ENCODE measurements around the gene KAT2A. TPM values are rescaled to one million over a fixed set of nuclear protein-coding genes. Genes with fewer than 3 reads are reported as not detected.

The KAT2A gene
- total RNA-seq, 1 experiment from 2014 or later: 41.2 TPM

DNA sequence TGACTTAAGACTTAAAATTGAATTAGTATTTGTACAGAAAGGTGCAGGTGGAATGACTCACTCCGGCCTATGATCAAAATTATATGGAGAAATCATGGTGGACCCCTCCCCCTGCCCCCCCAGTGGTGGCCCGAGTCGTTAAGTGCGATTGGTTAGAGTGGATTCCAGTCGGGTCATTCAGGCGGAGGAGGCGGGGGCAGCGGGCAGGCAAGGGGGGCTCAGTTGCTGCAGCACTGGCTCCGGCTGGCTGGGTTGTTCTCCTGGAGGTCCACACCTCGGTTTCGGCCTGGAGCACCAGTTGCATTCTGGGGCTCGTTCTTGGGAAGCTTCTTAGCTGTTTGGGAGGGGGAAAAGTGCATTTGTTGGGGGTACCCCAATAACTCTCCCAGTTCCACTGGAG lies 4.4 kb upstream of the KAT2A start:
- Histone ChIP-seq H3K9ac (ENCODE audit: low read length) (no peak overlapping the region), H3K9me3 (ENCODE audit: control insufficient read depth in 1 of 2, insufficient read depth in 1 of 2, low read depth in 1 of 2, low read length in 2 of 2) (no peaks in the 10 kb centered on the region), H4K20me1 (ENCODE audit: insufficient read depth) (no peaks in the 10 kb centered on the region), H3K27me3 (ENCODE audit: insufficient read depth, low read length) (no peaks in the 10 kb centered on the region), H3K79me2 (ENCODE audit: insufficient read depth, low read length) (peaks cover 5% of the 10 kb centered on the region; the same call in 1 of the 2 replicates), H3K4me2 (ENCODE audit: low read length) (no peak overlapping the region), H3K27ac (ENCODE audit: low read depth, low read length) (no peak overlapping the region), H3K4me1 (ENCODE audit: control insufficient read depth in 1 of 2, insufficient read depth in 2 of 2, low read length in 2 of 2) (peaks cover 0 to 5% of the 10 kb centered on the region in 2 experiments; a peak in 2 of 4 replicates), H3K9me2 (ENCODE audit: insufficient read depth) (no peaks in the 10 kb centered on the region), H2AFZ (ENCODE audit: low read depth, low read length, poor library complexity, severe bottlenecking) (no peak overlapping the region), H3K36me3 (ENCODE audit: control insufficient read depth in 1 of 2, insufficient read depth in 2 of 2, low read length in 2 of 2) (peaks cover 29 to 45% of the 10 kb centered on the region in 2 experiments; a peak in 3 of 4 replicates), H3K4me3 (replicated peaks in 1 of 2; ENCODE audit: low read depth in 1 of 2, low read length in 2 of 2) (no peak overlapping the region)
- no peak for ATAC-seq
- POLR2A ChIA-PET: no interaction called here
- intact Hi-C loops (cut with micrococcal nuclease): no loop called here
- no TSS peak for BruUV-seq (replicated peaks)
- CTCF ChIA-PET: no interaction called here
- TF ChIP-seq EZH2phosphoT487 (IDR thresholded peaks at IDR 0.05; ENCODE audit: borderline replicate concordance): no peak
- no peak for TF ChIP-seq POLR2AphosphoS5 (IDR thresholded peaks at IDR 0.05; ENCODE audit: low read depth, low read length)
- TF ChIP-seq YY1 (IDR thresholded peaks at IDR 0.05; ENCODE audit: extremely low read depth, insufficient replicate concordance, low read depth, low read length): no peak
- TF ChIP-seq EZH2 (IDR thresholded peaks at IDR 0.05): no peak
- TF ChIP-seq, protein P1, sequence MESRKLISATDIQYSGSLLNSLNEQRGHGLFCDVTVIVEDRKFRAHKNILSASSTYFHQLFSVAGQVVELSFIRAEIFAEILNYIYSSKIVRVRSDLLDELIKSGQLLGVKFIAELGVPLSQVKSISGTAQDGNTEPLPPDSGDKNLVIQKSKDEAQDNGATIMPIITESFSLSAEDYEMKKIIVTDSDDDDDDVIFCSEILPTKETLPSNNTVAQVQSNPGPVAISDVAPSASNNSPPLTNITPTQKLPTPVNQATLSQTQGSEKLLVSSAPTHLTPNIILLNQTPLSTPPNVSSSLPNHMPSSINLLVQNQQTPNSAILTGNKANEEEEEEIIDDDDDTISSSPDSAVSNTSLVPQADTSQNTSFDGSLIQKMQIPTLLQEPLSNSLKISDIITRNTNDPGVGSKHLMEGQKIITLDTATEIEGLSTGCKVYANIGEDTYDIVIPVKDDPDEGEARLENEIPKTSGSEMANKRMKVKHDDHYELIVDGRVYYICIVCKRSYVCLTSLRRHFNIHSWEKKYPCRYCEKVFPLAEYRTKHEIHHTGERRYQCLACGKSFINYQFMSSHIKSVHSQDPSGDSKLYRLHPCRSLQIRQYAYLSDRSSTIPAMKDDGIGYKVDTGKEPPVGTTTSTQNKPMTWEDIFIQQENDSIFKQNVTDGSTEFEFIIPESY (IDR thresholded peaks at IDR 0.05; ENCODE audit: extremely low read depth, insufficient replicate concordance, low read length): no peak
- TF ChIP-seq CBX3 (IDR thresholded peaks at IDR 0.05; ENCODE audit: low read depth): no peak
- no peak for TF ChIP-seq CEBPB (IDR thresholded peaks at IDR 0.05; ENCODE audit: low read depth)
- TF ChIP-seq, protein P2, sequence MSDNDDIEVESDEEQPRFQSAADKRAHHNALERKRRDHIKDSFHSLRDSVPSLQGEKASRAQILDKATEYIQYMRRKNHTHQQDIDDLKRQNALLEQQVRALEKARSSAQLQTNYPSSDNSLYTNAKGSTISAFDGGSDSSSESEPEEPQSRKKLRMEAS (IDR thresholded peaks at IDR 0.05): no peak
- TF ChIP-seq, protein P3, sequence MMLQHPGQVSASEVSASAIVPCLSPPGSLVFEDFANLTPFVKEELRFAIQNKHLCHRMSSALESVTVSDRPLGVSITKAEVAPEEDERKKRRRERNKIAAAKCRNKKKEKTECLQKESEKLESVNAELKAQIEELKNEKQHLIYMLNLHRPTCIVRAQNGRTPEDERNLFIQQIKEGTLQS (IDR thresholded peaks at IDR 0.05): no peak
- TF ChIP-seq TCF7L2 (IDR thresholded peaks at IDR 0.05; ENCODE audit: borderline replicate concordance, extremely low read depth, insufficient read depth, insufficient read length): no peak
- no peak for TF ChIP-seq EGR1 (IDR thresholded peaks at IDR 0.05; ENCODE audit: low read depth)
- TF ChIP-seq SIN3A (IDR thresholded peaks at IDR 0.05; ENCODE audit: low read depth): no peak
- no peak for TF ChIP-seq FOSL1 (IDR thresholded peaks at IDR 0.05; ENCODE audit: low read depth)
- TF ChIP-seq ZFX (IDR thresholded peaks at IDR 0.05): no peak
- TF ChIP-seq, protein P4, sequence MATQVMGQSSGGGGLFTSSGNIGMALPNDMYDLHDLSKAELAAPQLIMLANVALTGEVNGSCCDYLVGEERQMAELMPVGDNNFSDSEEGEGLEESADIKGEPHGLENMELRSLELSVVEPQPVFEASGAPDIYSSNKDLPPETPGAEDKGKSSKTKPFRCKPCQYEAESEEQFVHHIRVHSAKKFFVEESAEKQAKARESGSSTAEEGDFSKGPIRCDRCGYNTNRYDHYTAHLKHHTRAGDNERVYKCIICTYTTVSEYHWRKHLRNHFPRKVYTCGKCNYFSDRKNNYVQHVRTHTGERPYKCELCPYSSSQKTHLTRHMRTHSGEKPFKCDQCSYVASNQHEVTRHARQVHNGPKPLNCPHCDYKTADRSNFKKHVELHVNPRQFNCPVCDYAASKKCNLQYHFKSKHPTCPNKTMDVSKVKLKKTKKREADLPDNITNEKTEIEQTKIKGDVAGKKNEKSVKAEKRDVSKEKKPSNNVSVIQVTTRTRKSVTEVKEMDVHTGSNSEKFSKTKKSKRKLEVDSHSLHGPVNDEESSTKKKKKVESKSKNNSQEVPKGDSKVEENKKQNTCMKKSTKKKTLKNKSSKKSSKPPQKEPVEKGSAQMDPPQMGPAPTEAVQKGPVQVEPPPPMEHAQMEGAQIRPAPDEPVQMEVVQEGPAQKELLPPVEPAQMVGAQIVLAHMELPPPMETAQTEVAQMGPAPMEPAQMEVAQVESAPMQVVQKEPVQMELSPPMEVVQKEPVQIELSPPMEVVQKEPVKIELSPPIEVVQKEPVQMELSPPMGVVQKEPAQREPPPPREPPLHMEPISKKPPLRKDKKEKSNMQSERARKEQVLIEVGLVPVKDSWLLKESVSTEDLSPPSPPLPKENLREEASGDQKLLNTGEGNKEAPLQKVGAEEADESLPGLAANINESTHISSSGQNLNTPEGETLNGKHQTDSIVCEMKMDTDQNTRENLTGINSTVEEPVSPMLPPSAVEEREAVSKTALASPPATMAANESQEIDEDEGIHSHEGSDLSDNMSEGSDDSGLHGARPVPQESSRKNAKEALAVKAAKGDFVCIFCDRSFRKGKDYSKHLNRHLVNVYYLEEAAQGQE (IDR thresholded peaks at IDR 0.05; ENCODE audit: low read depth): no peak
- no peak for TF ChIP-seq JUND (IDR thresholded peaks at IDR 0.05)
- TF ChIP-seq CTCF (IDR thresholded peaks at IDR 0.05 in 2 of 3, conservative IDR thresholded peaks at IDR 0.05 in 1 of 3; ENCODE audit: borderline replicate concordance in 1 of 3, insufficient read depth in 1 of 3, low read depth in 2 of 3, low read length in 2 of 3): no peak
- no peak for TF ChIP-seq SRF (IDR thresholded peaks at IDR 0.05; ENCODE audit: low read depth)
- TF ChIP-seq SP1 (IDR thresholded peaks at IDR 0.05; ENCODE audit: low read depth): no peak
- no peak for TF ChIP-seq ZNF274 (IDR thresholded peaks at IDR 0.05; ENCODE audit: low read depth, low read length)
- RAD21 ChIA-PET (ENCODE audit: low non-redundant PET in 1 of 2, low total read pairs in 2 of 2, uncharacterized antibody in 2 of 2, unreplicated experiment in 2 of 2): no interaction called here
- no peak for DNase-seq (ENCODE audit: low read depth, low spot score)
